ENCODE data around the gene MCC.

DNA sequence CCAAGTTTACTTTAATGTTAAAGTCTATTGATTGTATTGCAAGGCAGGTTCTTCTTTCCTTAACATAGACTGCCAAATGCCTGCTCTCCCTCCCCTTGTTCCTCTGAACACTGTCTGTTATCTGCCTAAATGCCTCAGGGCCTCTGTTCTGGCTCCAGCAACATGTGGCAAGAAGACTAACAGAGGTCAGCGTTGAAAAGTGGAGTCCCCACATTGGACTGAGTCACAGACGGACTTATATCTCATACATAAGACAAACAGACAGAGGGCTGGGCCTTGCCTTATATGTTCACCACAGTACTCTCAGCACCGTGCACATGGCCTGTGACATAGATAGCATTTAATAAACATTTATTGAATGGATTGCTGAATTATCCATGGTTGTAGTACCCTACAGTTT, 144.9 kb downstream of the MCC start:
- TF ChIP-seq, protein P1, sequence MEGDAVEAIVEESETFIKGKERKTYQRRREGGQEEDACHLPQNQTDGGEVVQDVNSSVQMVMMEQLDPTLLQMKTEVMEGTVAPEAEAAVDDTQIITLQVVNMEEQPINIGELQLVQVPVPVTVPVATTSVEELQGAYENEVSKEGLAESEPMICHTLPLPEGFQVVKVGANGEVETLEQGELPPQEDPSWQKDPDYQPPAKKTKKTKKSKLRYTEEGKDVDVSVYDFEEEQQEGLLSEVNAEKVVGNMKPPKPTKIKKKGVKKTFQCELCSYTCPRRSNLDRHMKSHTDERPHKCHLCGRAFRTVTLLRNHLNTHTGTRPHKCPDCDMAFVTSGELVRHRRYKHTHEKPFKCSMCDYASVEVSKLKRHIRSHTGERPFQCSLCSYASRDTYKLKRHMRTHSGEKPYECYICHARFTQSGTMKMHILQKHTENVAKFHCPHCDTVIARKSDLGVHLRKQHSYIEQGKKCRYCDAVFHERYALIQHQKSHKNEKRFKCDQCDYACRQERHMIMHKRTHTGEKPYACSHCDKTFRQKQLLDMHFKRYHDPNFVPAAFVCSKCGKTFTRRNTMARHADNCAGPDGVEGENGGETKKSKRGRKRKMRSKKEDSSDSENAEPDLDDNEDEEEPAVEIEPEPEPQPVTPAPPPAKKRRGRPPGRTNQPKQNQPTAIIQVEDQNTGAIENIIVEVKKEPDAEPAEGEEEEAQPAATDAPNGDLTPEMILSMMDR (IDR thresholded peaks at IDR 0.05): no peak
- no peak for TF ChIP-seq POLR2A (IDR thresholded peaks at IDR 0.05)

Data from ovary (tissue), 3 donors.